Left ventricle myocardium inferior (tissue), 1 donor: ENCODE results near the gene CNGA3. TPM values are rescaled to one million over a fixed set of nuclear protein-coding genes. Genes with fewer than 3 reads are reported as not detected.

ENCODE experiments used
- DNase-seq: peaks from one replicate; pipeline ENCODE4 v3.0.0-alpha.2; 2020
- H3K27ac ChIP-seq: fragments of 200-600 bp; replicated peaks from 2 replicates; pipeline ENCODE4 v1.8.0; 2021
- H3K27me3 ChIP-seq: fragments of 200-600 bp; 2 replicates; pipeline ENCODE4 v1.8.0; 2021; ENCODE audit warnings: low read depth
- H3K36me3 ChIP-seq: fragments of 200-600 bp; 2 replicates; pipeline ENCODE4 v1.8.0; 2021
- H3K4me1 ChIP-seq: fragments of 200-600 bp; 2 replicates; pipeline ENCODE4 v1.8.0; 2021
- H3K4me3 ChIP-seq: fragments of 200-600 bp; 2 replicates; pipeline ENCODE4 v1.8.0; 2021; ENCODE audit warnings: mild to moderate bottlenecking, moderate library complexity
- H3K9me3 ChIP-seq: fragments of 200-600 bp; replicated peaks from 2 replicates; pipeline ENCODE4 v1.8.0; 2021
- intact Hi-C: fragments of 100-400 bp; cut with micrococcal nuclease; formaldehyde crosslinking; loops from one replicate; pipeline ENCODE4 v1.11.0; 2022
- total RNA-seq: library from RNA; stranded (reverse); fragmentation: NEBNext Ultra II Directional; extraction: Animal tissue kit (Norgen Biotek cat#: 25700); gene quantifications from one replicate; pipeline ENCODE4 v1.2.1, GENCODE V29; 2021
- TF ChIP-seq, protein P1 (sequence below): fragments of 200-600 bp; IDR thresholded peaks from 2 replicates; pipeline ENCODE4 v1.8.0; 2021; ENCODE audit warnings: antibody characterized with exemption, mild to moderate bottlenecking, borderline replicate concordance
- donor health status: DM: no; HTN: yes; CAD: no; lungs with severe emphysema.

Gene CNGA3
- total RNA-seq, 1 donor from 2014 or later, result not detected

DNA sequence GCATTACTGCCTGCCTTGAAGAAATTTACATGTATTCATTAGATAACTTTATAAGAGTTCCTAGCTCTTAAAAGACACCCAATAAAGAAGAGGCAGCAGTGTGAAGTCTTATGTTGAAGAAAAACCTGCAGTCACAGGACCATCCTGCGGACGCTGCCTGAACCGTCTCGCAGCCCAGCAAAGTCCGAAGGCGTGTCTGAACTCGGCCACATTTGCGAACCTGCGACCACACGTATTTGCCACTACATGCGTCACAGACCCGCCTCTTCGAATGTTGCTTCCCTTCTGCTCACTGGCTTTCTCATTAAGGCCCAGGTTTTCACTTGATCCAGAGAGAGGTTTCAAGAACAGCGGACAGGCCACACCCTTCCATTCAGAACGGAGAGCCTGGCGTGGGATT is 41.2 kb downstream of the CNGA3 start:
- Histone ChIP-seq H3K4me1 (no peaks in the 10 kb centered on the region), H3K4me3 (no peak overlapping the region), H3K36me3 (no peaks in the 10 kb centered on the region), H3K27ac (no peak overlapping the region), H3K27me3 (peaks cover 12% of the 10 kb centered on the region), H3K9me3 (no peaks in the 10 kb centered on the region)
- intact Hi-C loops, result loop anchor here (10.0 kb wide), 1 partner anchor 583 kb away; no protein-coding TSS in a partner anchor
- TF ChIP-seq, protein P1, sequence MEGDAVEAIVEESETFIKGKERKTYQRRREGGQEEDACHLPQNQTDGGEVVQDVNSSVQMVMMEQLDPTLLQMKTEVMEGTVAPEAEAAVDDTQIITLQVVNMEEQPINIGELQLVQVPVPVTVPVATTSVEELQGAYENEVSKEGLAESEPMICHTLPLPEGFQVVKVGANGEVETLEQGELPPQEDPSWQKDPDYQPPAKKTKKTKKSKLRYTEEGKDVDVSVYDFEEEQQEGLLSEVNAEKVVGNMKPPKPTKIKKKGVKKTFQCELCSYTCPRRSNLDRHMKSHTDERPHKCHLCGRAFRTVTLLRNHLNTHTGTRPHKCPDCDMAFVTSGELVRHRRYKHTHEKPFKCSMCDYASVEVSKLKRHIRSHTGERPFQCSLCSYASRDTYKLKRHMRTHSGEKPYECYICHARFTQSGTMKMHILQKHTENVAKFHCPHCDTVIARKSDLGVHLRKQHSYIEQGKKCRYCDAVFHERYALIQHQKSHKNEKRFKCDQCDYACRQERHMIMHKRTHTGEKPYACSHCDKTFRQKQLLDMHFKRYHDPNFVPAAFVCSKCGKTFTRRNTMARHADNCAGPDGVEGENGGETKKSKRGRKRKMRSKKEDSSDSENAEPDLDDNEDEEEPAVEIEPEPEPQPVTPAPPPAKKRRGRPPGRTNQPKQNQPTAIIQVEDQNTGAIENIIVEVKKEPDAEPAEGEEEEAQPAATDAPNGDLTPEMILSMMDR, result no peak
- DNase-seq, result no peak

GRCh38 chr2:98388081-98388480 is 41.8 kb downstream of the CNGA3 start:
- intact Hi-C loops, result loop anchor here (10.0 kb wide), 1 partner anchor 583 kb away; no protein-coding TSS in a partner anchor
- no peaks in the 10 kb centered on the region for H3K4me1 ChIP-seq
- H3K9me3 ChIP-seq, result no peaks in the 10 kb centered on the region
- H3K27ac ChIP-seq, result no peak overlapping the region
- peaks cover 6% of the 10 kb centered on the region for H3K27me3 ChIP-seq
- no peaks in the 10 kb centered on the region for H3K36me3 ChIP-seq
- H3K4me3 ChIP-seq, result no peak overlapping the region
- TF ChIP-seq, protein P1, result no peak
- no peak for DNase-seq

DNA sequence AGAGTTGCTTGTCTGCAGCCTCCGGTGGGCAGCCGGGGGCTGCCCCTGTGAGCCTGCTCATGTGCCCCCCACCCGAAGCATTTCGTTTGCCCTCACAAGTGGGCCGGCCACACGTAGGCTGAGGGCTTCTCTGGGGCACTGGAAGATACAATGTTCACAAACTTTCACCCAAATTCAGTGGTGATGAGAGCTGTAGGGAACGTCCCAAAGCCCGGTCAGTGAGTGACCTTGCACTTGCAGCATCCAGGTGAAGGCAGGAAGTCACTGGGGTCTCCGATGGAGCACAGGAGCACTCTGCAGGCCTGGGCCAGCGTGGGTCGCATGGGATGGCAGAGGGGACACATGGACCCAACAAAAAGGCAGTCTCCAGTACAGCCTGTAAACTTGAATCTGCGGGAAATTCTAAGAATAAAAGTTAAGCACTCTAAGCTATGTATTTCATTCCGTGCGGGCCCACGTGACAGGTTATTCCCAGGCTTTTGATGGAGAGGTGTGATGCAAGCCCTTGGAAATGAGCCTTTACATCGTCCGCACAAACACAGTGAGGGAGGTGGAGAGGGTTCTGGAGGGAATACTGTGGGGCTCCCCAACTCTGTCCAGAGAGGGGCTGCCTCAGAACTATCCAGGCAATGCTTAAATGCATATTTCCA is 42.5 kb downstream of the CNGA3 start:
- intact Hi-C loops, result loop anchor here (10.0 kb wide), 1 partner anchor 584 kb away; no protein-coding TSS in a partner anchor
- Histone ChIP-seq H3K4me1 (no peaks in the 10 kb centered on the region), H3K27me3 (no peaks in the 10 kb centered on the region), H3K4me3 (no peak overlapping the region), H3K27ac (no peak overlapping the region), H3K9me3 (no peaks in the 10 kb centered on the region), H3K36me3 (no peaks in the 10 kb centered on the region)
- no peak for DNase-seq
- TF ChIP-seq, protein P1, result no peak

DNA sequence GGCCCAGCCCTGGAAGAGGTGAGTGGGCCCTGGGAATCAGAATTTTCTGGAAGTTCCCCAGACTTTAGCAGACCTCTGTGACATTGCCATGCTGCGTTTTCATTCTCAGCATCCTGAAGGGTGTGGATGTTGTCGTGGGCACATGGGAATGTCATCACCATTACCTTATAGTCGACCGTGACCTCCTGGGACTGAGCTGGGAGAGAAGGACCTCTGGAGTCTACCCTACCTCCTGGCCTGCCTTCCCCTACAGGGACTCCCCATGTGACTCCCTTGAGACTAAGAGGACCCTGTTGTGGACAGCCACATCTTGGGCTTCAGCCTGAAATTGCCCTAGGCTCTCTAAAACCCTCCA is 43.0 kb downstream of the CNGA3 start:
- Histone ChIP-seq H3K4me1 (no peaks in the 10 kb centered on the region), H3K9me3 (no peaks in the 10 kb centered on the region), H3K4me3 (no peak overlapping the region), H3K27ac (no peak overlapping the region), H3K36me3 (no peaks in the 10 kb centered on the region), H3K27me3 (no peaks in the 10 kb centered on the region)
- intact Hi-C loops, result loop anchor here (10.0 kb wide), 1 partner anchor 584 kb away; no protein-coding TSS in a partner anchor
- TF ChIP-seq, protein P1, result no peak
- DNase-seq, result no peak

DNA sequence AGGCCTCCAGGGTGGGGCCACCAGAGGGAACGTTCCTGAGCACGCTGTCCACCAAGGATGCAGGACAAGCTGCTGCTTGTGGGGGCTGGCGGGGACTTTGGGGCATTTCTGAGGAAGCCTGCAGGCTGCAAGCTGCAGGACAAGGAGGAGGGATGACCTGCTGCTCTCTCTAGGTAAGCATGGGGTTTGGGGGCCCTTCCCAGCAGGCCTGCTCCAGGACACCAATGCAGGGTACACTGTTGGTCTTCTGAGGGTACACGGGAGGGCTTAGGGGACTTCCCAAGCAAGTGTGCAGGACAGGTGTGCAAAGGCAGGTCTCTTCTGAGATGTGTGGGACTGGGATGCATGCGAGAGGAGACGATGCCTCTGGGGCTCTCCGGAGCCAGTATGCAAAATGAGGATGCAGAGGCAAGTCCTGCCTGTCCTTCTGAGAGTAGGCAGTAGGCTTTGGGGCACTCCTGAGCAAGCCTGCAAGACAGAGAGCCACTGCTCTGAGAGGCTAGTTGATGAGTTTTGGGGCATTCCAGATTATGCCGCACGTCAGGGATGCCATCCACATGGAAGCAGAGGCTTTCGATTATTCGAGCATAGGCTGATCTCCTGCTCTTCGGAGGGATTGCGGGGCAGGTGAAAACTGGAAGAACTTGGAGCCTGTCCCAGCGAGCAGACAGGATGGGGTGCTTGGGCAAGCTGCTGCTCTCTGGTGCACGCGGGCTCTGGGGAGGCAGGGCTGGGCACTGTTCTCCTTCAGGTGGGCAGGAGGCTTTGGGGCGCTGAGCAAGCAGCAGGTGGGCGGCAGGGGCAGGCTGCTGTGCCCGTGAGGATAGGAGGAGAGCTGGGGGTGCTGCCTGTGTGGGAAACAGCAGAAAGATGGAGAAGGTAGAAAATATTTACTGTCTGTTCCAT is 44.6 kb downstream of the CNGA3 start:
- H3K9me3 ChIP-seq, result no peaks in the 10 kb centered on the region
- H3K27ac ChIP-seq, result no peak overlapping the region
- H3K4me1 ChIP-seq, result no peaks in the 10 kb centered on the region
- no peaks in the 10 kb centered on the region for H3K36me3 ChIP-seq
- no peak overlapping the region for H3K4me3 ChIP-seq
- no peak for DNase-seq
- intact Hi-C loops, result no loop called here
- peaks cover under 1% of the 10 kb centered on the region for H3K27me3 ChIP-seq
- TF ChIP-seq, protein P1, result no peak
